Heart left ventricle (tissue), 13 donors: Measurements from ENCODE around the gene DNAL1.

Experiments
- POLR2A ChIP-seq, 2 donors: fragments of 450-650 bp; IDR thresholded peaks; one replicate each; pipeline ENCODE4 v1.6.1; 2017; ENCODE audit warnings: antibody characterized with exemption in 2 of 2, mild to moderate bottlenecking in 2 of 2, moderate library complexity in 2 of 2
- TF ChIP-seq, protein P1 (sequence below), 12 donors: fragments of 200-600 bp; sonication (generic) in 4 of 12; IDR thresholded peaks; one replicate each; pipeline versions ENCODE4 v1.5.0 to v1.8.0; 2018 to 2022; ENCODE audit warnings: antibody characterized with exemption in 12 of 12, mild to moderate bottlenecking in 5 of 12
- donor health status: ischemic (EF 13 %, LVEDD 7.1; RV severe dilation, severe dysfunction).
- donor health status: DM: no; HTN: yes; CAD: no.
- donor health status: DM: no; HTN: no; CAD: no.
- donor health status: ischemic (EF 25% LVEDD 6.9; RV normal size, moderate dysfunction).
- donor health status: ischemic (EF 25% LVEDD 5.7; RV mildly dilated, moderate dysfunction).
- donor health status: ischemic (EF 35%, LVEDD 5.7; RV mildly dilated, moderate dysfunction).
- donor health status: nonischemic (EF 11% LVEDD 7.7; RV severe dilation, severe dysfunction).
- donor health status: DM: yes; HTN: yes; CAD: no.
- donor health status: PGD.
- donor health status: ischemic (EF 29% LVEDD 5.4; RV normal size, mild dysfunction).
- donor health status: nonischemic (EF 23%, LVEDD 6.1; RV moderate dilation, normal function).

DNA sequence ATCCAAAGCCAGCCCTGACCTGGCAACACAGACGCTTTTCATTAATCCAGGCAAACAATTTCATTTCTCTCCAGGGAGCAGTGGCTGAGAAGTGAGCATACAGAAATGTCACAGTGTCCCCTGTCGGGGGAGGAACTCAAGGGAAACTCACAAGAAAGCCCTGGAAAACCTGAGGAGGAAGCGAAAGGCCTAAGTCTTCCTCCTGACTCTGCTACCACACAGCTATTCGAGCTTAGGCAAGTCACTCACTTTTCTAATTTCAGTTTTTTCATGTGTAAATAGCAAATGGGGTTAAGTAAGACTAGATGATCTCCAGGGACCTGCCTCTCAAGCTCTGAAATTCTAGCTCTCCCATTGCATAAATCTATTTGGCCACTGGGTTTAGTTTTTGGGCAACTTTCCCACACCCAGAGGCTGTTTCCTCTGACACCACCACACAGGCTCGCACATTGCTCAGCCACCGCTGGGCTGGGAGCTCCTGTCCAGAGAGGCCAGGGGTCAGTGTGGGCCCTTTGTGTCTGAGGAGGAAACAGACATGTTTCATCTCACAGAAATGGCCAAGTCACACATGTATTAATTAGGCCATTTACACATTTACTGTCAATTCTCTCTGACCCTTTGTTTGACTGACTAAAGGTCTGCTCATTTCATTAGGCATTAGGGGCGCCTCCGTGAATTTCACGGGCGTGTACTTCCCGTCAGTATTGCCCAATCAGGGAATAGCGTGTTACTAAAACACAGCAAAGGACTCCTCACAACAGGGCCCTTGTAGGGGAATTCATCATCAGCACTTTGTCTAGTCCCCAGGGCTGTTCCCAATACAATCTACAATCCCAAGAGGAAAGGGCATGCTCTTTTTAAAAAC, 79.2 kb downstream of the DNAL1 start:
- TF ChIP-seq, protein P1, sequence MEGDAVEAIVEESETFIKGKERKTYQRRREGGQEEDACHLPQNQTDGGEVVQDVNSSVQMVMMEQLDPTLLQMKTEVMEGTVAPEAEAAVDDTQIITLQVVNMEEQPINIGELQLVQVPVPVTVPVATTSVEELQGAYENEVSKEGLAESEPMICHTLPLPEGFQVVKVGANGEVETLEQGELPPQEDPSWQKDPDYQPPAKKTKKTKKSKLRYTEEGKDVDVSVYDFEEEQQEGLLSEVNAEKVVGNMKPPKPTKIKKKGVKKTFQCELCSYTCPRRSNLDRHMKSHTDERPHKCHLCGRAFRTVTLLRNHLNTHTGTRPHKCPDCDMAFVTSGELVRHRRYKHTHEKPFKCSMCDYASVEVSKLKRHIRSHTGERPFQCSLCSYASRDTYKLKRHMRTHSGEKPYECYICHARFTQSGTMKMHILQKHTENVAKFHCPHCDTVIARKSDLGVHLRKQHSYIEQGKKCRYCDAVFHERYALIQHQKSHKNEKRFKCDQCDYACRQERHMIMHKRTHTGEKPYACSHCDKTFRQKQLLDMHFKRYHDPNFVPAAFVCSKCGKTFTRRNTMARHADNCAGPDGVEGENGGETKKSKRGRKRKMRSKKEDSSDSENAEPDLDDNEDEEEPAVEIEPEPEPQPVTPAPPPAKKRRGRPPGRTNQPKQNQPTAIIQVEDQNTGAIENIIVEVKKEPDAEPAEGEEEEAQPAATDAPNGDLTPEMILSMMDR (IDR thresholded peaks at IDR 0.05): peak in 8 of 12 donors; percentile 16 to 43 (median 24)
- no peak for TF ChIP-seq POLR2A (IDR thresholded peaks at IDR 0.05)
